Activated CD8-positive, alpha-beta memory T cell treated with anti-CD3 and anti-CD28 coated beads, Interleukin-2, amount 50 U/mL, for 24 hours (primary cell): Measurements from ENCODE around the gene MKRN2.
"Not testable (repeated sequence)": the region's sequence is repeated elsewhere in the genome, so short reads cannot be mapped to it uniquely, and the experiment has no call there.

Experiments used
- DNase-seq: peaks from one replicate; pipeline ENCODE4 v3.0.0-alpha.2; 2020; ENCODE audit errors: extremely low read depth

The MKRN2 gene

GRCh38 chr3:12556690-12557472 is at the start of gene MKRN2:
Gene MKRN2, plus strand, starts transcription at chr3:12557087. Its CDS starts 64 bp downstream, at chr3:12557151.
- peak; percentile 54 for DNase-seq

GRCh38 chr3:12507591-12508281 is 49.2 kb upstream of the MKRN2 start:
- no peak for DNase-seq

GRCh38 chr3:12508291-12508700 is 48.6 kb upstream of the MKRN2 start:
- no peak for DNase-seq

- DNase-seq: no peak
Measured at GRCh38 chr3:12509466-12509865, 47.4 kb upstream of the MKRN2 start.

GRCh38 chr3:12512534-12513118 is 44.3 kb upstream of the MKRN2 start:
- no peak for DNase-seq

GRCh38 chr3:12513694-12514446 is 43.0 kb upstream of the MKRN2 start:
- no peak for DNase-seq

- DNase-seq: no peak
Measured at GRCh38 chr3:12515631-12516030, 41.3 kb upstream of the MKRN2 start.

- no peak for DNase-seq
Measured at GRCh38 chr3:12516873-12517272, 40.0 kb upstream of the MKRN2 start.

GRCh38 chr3:12518261-12519028 is 38.4 kb upstream of the MKRN2 start:
- no peak for DNase-seq

GRCh38 chr3:12521010-12521409 is 35.9 kb upstream of the MKRN2 start:
- DNase-seq: no peak

- DNase-seq: no peak
Measured at GRCh38 chr3:12522721-12523120, 34.2 kb upstream of the MKRN2 start.

GRCh38 chr3:12527757-12528143 is 29.1 kb upstream of the MKRN2 start:
- DNase-seq: no peak

GRCh38 chr3:12532182-12532581 is 24.7 kb upstream of the MKRN2 start:
- no peak for DNase-seq

- DNase-seq: no peak
Measured at GRCh38 chr3:12536423-12536822, 20.5 kb upstream of the MKRN2 start.

- no peak for DNase-seq
Measured at GRCh38 chr3:12541625-12542024, 15.3 kb upstream of the MKRN2 start.

- not testable (repeated sequence) for DNase-seq
Measured at GRCh38 chr3:12543497-12543896, 13.4 kb upstream of the MKRN2 start.

GRCh38 chr3:12544652-12545472 is 12.0 kb upstream of the MKRN2 start:
- no peak for DNase-seq

GRCh38 chr3:12545473-12545791 is 11.5 kb upstream of the MKRN2 start, which contains the start of gene MKRN2OS:
Gene MKRN2OS, minus strand, starts transcription at chr3:12545499. Its CDS starts 35 bp downstream, at chr3:12545464.
- no peak for DNase-seq

- no peak for DNase-seq
Measured at GRCh38 chr3:12549971-12550760, 6.7 kb upstream of the MKRN2 start.

- DNase-seq: no peak
Measured at GRCh38 chr3:12553921-12554391, 2.9 kb upstream of the MKRN2 start.
